CD14-positive monocyte (primary cell): Measurements from ENCODE around the gene DVL3. TPM values are rescaled to one million over a fixed set of nuclear protein-coding genes. Genes with fewer than 3 reads are reported as not detected.

Experiments
- DNase-seq, 3 donors: peaks; one replicate each; pipeline ENCODE4 v3.0.0-alpha.2; 2011 to 2022
- H2AFZ ChIP-seq: 2 replicates; pipeline ENCODE4 v1.6.0; 2012; ENCODE audit warnings: mild to moderate bottlenecking, low read depth, low read length, inconsistent platforms; ENCODE audit not compliant: insufficient read depth, poor library complexity, severe bottlenecking
- H3K27ac ChIP-seq, 2 donors: 1 replicate in 1 of 2; 2 replicates in 1 of 2; pipeline ENCODE4 v1.5.1; 2012 to 2013; ENCODE audit warnings: low read length in 2 of 2, control low read depth in 1 of 2, inconsistent platforms in 1 of 2, low read depth in 1 of 2, mild to moderate bottlenecking in 1 of 2
- H3K27me3 ChIP-seq, 2 donors: one replicate each; pipeline versions ENCODE4 v1.6.0 to v1.6.1; 2011 to 2013; ENCODE audit warnings: low read length in 2 of 2; ENCODE audit not compliant: control insufficient read depth in 2 of 2, insufficient read depth in 2 of 2
- H3K36me3 ChIP-seq, 2 donors: replicated peaks in 1 of 2; 1 replicate in 1 of 2; 2 replicates in 1 of 2; pipeline versions ENCODE4 v1.5.1 to v1.6.1; 2012 to 2013; ENCODE audit warnings: low read length in 2 of 2, control low read depth in 1 of 2, inconsistent platforms in 1 of 2, mild to moderate bottlenecking in 1 of 2; ENCODE audit not compliant: insufficient read depth in 2 of 2, control insufficient read depth in 1 of 2
- H3K4me1 ChIP-seq, 2 donors: 1 replicate in 1 of 2; 2 replicates in 1 of 2; pipeline versions ENCODE4 v1.5.1 to v1.6.1; 2012 to 2013; ENCODE audit warnings: low read length in 2 of 2, control low read depth in 1 of 2, inconsistent platforms in 1 of 2, mild to moderate bottlenecking in 1 of 2, moderate library complexity in 1 of 2; ENCODE audit not compliant: insufficient read depth in 2 of 2, control insufficient read depth in 1 of 2
- H3K4me2 ChIP-seq: replicated peaks from 2 replicates; pipeline ENCODE3; 2012; ENCODE audit warnings: low read length, moderate library complexity, mild to moderate bottlenecking; ENCODE audit not compliant: poor library complexity, severe bottlenecking; ENCODE audit errors: extremely low read depth
- H3K4me3 ChIP-seq, 3 experiments: fragments of 200-600 bp in 1 of 3; sonication (generic) in 1 of 3; replicated peaks in 1 of 3; 1 replicate in 2 of 3; 2 replicates in 1 of 3; pipeline ENCODE4 v1.5.1; 2011 to 2013; ENCODE audit warnings: low read length in 3 of 3, mild to moderate bottlenecking in 3 of 3, control low read depth in 2 of 3, low read depth in 2 of 3, inconsistent platforms in 1 of 3, moderate library complexity in 1 of 3
- H3K79me2 ChIP-seq: 2 replicates; pipeline ENCODE4 v1.6.0; 2012; ENCODE audit warnings: mild to moderate bottlenecking, control low read depth, inconsistent platforms, low read length, moderate library complexity; ENCODE audit not compliant: insufficient read depth
- H3K9ac ChIP-seq: 2 replicates; pipeline ENCODE4 v1.6.0; 2017; ENCODE audit warnings: low read length, mild to moderate bottlenecking; ENCODE audit not compliant: insufficient read depth, poor library complexity, severe bottlenecking
- H3K9me3 ChIP-seq, 2 donors: replicated peaks in 1 of 2; 1 replicate in 1 of 2; 2 replicates in 1 of 2; pipeline versions ENCODE4 v1.5.1 to v1.6.1; 2012 to 2013; ENCODE audit warnings: low read length in 2 of 2, control low read depth in 1 of 2; ENCODE audit not compliant: control insufficient read depth in 1 of 2, insufficient read depth in 1 of 2
- H4K20me1 ChIP-seq: 2 replicates; pipeline ENCODE4 v1.6.0; 2012; ENCODE audit warnings: mild to moderate bottlenecking, low read length, control low read depth, moderate library complexity; ENCODE audit not compliant: insufficient read depth
- H3K27ac Mint-ChIP-seq, 7 donors: one replicate each; pipeline ENCODE4 v1.8.0; 2020; ENCODE audit warnings: mild to moderate bottlenecking in 7 of 7, mixed read lengths in 7 of 7, moderate library complexity in 6 of 7, inconsistent platforms in 2 of 7
- H3K27me3 Mint-ChIP-seq, 3 donors: one replicate each; pipeline ENCODE4 v1.8.0; 2021 to 2022; ENCODE audit warnings: low read depth in 3 of 3, mild to moderate bottlenecking in 3 of 3, mixed read lengths in 3 of 3, moderate library complexity in 3 of 3, inconsistent platforms in 1 of 3
- H3K36me3 Mint-ChIP-seq, 2 donors: one replicate each; pipeline ENCODE4 v1.8.0; 2020; ENCODE audit warnings: mixed read lengths in 2 of 2, inconsistent platforms in 1 of 2, mild to moderate bottlenecking in 1 of 2
- H3K4me1 Mint-ChIP-seq: one replicate; pipeline ENCODE4 v1.8.0; 2020; ENCODE audit warnings: mild to moderate bottlenecking, mixed read lengths
- H3K4me3 Mint-ChIP-seq, 2 donors: one replicate each; pipeline ENCODE4 v1.8.0; 2020; ENCODE audit warnings: mild to moderate bottlenecking in 2 of 2, mixed read lengths in 2 of 2, moderate library complexity in 1 of 2
- H3K9me3 Mint-ChIP-seq, 7 donors: one replicate each; pipeline ENCODE4 v1.8.0; 2020 to 2022; ENCODE audit warnings: mixed read lengths in 7 of 7, mild to moderate bottlenecking in 6 of 7, moderate library complexity in 6 of 7, inconsistent platforms in 2 of 7
- WGBS: methylation state at CpG from one replicate; pipeline ENCODE4 v1.1.5; 2013; ENCODE audit warnings: missing lambda C conversion rate; ENCODE audit not compliant: insufficient coverage; 5-methylcytosine and 5-hydroxymethylcytosine counted together
- intact Hi-C, 2 donors: fragments of 100-400 bp; cut with micrococcal nuclease; formaldehyde crosslinking; loops; one replicate each; pipeline versions ENCODE4 v1.15.0 to v1.15.1; 2023
- polyA plus RNA-seq, 3 donors: library from polyadenylated mRNA; depleted of rRNA in 1 of 3; unstranded in 2 of 3; stranded (reverse) in 1 of 3; fragments of 300-500 nt in 2 of 3; fragments of >200 nt in 1 of 3; fragmentation: Illumina TruSeq in 2 of 3; gene quantifications; 1 replicate in 2 of 3; 2 replicates in 1 of 3; pipeline ENCODE4 v1.2.3, GENCODE V29; 2012 to 2021
- TF ChIP-seq, protein P1 (sequence below): fragments of 200-600 bp; IDR thresholded peaks from one replicate; pipeline ENCODE4 v1.8.0; 2022; ENCODE audit warnings: antibody characterized with exemption, mild to moderate bottlenecking

Gene DVL3
- polyA plus RNA-seq, 3 donors = 4.5 to 42.1 (median 9.4) TPM

DNA sequence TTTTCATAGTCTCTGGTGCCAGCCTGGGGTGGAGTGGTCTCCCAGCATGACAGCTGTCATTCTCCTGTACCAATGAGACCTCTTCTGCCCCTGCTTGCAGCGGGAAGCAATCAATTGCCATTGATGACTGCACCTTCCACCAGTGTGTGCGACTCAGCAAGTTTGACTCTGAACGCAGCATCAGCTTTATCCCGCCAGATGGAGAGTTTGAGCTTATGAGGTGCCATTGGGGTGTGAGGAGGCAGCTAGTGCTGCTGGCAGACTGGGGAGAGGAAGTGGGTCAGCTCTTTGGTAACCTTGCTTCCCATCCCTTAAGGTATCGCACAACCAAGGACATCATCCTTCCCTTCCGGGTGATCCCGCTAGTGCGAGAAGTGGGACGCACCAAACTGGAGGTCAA lies 26.4 kb downstream of the DVL3 start:
- no peak for DNase-seq
- TF ChIP-seq, protein P1, sequence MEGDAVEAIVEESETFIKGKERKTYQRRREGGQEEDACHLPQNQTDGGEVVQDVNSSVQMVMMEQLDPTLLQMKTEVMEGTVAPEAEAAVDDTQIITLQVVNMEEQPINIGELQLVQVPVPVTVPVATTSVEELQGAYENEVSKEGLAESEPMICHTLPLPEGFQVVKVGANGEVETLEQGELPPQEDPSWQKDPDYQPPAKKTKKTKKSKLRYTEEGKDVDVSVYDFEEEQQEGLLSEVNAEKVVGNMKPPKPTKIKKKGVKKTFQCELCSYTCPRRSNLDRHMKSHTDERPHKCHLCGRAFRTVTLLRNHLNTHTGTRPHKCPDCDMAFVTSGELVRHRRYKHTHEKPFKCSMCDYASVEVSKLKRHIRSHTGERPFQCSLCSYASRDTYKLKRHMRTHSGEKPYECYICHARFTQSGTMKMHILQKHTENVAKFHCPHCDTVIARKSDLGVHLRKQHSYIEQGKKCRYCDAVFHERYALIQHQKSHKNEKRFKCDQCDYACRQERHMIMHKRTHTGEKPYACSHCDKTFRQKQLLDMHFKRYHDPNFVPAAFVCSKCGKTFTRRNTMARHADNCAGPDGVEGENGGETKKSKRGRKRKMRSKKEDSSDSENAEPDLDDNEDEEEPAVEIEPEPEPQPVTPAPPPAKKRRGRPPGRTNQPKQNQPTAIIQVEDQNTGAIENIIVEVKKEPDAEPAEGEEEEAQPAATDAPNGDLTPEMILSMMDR = no peak
- H3K9ac ChIP-seq = no peak overlapping the region
- peaks cover 19 to 24% of the 10 kb centered on the region in 2 donors for H3K4me1 ChIP-seq
- intact Hi-C loops = no loop called here
- H3K36me3 Mint-ChIP-seq = peaks cover 69 to 78% of the 10 kb centered on the region in 2 donors
- H3K4me1 Mint-ChIP-seq = peaks cover 25% of the 10 kb centered on the region
- no peaks in the 10 kb centered on the region for H3K9me3 Mint-ChIP-seq
- H3K9me3 ChIP-seq = no peaks in the 10 kb centered on the region
- no peak overlapping the region for H2AFZ ChIP-seq
- peak overlapping the region in 2 of 7 donors; percentile 58 to 69 for H3K27ac Mint-ChIP-seq
- H3K4me2 ChIP-seq = no peak overlapping the region
- H3K4me3 Mint-ChIP-seq = no peak overlapping the region
- no peaks in the 10 kb centered on the region for H3K27me3 Mint-ChIP-seq
- peaks cover 73 to 78% of the 10 kb centered on the region in 2 donors for H3K36me3 ChIP-seq
- no peak overlapping the region for H3K27ac ChIP-seq
- H4K20me1 ChIP-seq = peaks cover 34% of the 10 kb centered on the region
- 96% methylated on average over 3 of the region's 9 CpGs for WGBS
- H3K79me2 ChIP-seq = peaks cover 34% of the 10 kb centered on the region
- H3K27me3 ChIP-seq = no peaks in the 10 kb centered on the region
- H3K4me3 ChIP-seq = no peak overlapping the region

GRCh38 chr3:184183679-184184078 lies 28.5 kb downstream of the DVL3 start:
- Histone ChIP-seq H3K79me2 (peaks cover 34% of the 10 kb centered on the region), H3K27ac (no peak overlapping the region), H3K4me1 (peaks cover 17 to 25% of the 10 kb centered on the region in 2 donors), H3K4me2 (no peak overlapping the region), H3K9me3 (no peaks in the 10 kb centered on the region), H3K27me3 (no peaks in the 10 kb centered on the region), H3K4me3 (no peak overlapping the region), H3K9ac (no peak overlapping the region), H4K20me1 (peaks cover 34% of the 10 kb centered on the region), H3K36me3 (peaks cover 68 to 73% of the 10 kb centered on the region in 2 donors), H2AFZ (no peak overlapping the region)
- 100% methylated on average over 3 of the region's 5 CpGs for WGBS
- Mint-ChIP-seq H3K4me1 (peaks cover 24% of the 10 kb centered on the region), H3K27ac (no peak overlapping the region), H3K36me3 (peaks cover 78% of the 10 kb centered on the region in 2 donors), H3K9me3 (no peaks in the 10 kb centered on the region), H3K27me3 (no peaks in the 10 kb centered on the region), H3K4me3 (no peak overlapping the region)
- TF ChIP-seq, protein P1 = no peak
- no peak for DNase-seq
- intact Hi-C loops = no loop called here
